GM18907 (cell line): ENCODE measurements around the gene FCGR3A.
"Not testable (repeated sequence)": the region's sequence is repeated elsewhere in the genome, so short reads cannot be mapped to it uniquely, and the experiment has no call there.

ENCODE experiments used
- ATAC-seq: cut with Tn5 transposase; IDR thresholded peaks from one replicate; pipeline ENCODE4 v1.9.1; 2021; ENCODE audit warnings: mild to moderate bottlenecking, moderate library complexity; ENCODE audit not compliant: unreplicated experiment

The FCGR3A gene

DNA sequence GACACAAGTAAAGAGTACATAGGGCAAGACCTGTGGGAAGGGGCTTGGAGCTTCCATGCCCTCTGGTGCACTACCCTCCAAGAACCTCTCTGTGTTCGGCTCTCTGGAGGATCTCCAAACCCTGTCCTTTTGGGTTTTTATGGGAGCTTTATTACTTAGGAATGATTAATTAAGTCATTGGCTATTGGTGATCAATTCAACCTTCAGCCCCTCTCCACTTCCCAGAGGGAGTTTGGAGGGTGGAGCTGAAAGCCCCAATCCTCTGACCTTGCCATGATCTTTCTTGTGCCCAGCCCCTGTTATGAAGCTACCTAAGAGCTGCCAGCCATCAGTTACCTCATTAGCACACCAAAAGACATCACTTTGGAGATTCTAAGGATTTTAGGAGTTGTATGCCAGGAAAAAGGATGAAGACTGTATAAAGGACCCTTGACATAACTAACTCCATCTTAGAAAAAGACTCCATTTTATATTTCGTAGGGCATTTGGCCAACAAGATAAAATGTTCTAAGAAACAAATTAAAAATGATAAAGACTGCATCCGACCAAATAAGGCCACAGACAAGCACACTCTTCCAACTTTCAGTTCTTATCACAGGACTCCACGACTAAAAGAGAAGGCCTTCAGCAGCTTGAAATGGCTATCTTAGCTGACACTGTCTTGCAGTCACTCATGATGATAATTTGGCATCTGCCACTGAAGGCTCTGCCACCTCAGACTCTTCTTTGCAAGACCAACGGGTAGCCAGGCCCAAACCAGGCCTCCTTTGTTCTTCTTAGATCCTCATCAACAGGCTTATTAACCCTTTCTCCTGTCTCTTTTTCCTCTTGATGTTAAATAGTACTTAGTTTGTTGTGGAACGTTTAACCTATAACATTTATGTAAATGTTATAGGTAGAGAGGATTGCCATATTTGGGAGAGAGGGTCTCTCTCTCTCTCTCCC is 8.2 kb upstream of the FCGR3A start:
- ATAC-seq, result not testable (repeated sequence)

DNA sequence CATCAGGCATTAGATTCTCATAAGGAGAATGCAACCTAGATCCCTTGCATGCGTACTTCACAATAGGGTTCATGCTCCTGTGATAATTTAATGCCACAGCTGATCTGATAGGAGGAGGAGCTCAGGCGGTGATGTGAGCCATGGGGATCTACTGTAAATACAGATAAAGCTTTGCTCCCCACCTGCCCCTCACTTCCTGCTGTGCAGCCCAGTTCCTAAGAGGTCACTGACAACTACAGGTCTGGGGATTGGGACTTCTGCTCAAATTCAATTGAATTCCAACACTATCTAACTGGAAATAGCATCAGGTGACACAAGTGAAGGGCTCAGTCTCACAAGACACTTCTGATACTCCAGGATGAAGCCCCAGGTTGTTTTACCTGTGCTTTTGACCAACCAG is 7.4 kb upstream of the FCGR3A start:
- not testable (repeated sequence) for ATAC-seq

DNA sequence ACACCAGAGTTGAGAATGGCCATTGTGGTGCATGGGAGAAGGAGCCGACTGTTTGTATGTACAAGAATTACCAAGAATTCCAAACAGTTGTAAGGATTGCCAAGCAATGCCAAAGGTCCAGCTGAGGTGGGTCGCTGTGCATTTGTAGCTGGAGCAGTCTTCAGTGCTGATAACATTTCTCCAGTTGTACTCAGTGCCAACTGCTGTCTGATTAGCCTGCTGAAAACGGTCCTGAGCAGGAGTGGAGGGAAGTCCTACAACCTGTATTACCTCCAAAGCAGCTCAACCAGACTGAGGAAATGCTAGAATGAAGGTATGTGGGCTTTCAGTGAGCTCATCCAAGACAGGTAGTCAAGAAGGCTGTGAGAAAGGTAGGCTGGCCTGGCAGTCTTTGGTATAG is 6.5 kb upstream of the FCGR3A start:
- ATAC-seq, result not testable (repeated sequence)

DNA sequence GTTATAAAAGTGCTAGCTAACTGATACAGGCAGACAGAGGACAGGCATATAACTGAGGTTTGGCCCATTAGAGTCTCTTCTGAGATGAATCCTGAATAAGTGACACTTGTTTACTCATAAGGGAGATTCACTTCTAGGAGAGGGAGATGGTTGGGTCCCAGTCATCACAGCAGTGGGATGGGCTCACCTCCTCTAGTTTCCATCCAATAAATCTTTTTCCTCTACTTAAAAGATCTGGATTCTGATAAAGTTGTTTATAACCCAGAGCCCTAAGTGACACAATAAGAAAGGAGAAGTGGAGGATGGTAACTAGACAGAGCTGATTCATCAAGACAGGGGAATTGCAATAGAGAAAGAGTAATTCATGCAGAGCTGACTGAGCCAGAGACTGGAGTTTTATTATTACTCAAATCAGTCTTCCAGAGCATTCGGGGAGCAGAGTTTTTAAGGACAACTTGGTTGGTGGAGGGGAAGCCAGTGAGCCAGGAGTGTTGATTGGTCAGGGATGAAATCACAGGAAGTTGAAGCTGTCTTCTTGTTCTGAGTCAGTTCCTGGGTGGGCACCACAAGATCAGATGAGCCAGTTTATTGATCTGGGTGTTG is 5.3 kb upstream of the FCGR3A start:
- not testable (repeated sequence) for ATAC-seq

DNA sequence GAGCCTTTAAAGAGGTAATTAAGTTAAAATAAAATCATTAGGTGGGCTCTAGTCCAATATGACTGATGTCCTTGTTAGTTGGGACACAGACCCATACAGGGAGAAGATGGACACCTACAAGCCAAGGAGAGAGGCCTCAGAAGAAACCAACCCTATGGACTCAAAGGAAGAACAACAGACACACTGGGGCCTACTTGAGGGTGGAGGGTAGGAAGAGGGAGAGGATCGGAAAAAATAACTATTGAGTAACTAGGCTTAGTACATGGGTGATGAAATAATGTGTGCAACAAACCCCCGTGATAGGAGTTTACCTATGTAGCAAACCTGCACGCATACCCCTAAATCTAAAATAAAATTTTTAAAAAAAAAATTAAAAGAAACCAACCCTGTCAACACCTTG is 4.7 kb upstream of the FCGR3A start:
- ATAC-seq, result not testable (repeated sequence)

DNA sequence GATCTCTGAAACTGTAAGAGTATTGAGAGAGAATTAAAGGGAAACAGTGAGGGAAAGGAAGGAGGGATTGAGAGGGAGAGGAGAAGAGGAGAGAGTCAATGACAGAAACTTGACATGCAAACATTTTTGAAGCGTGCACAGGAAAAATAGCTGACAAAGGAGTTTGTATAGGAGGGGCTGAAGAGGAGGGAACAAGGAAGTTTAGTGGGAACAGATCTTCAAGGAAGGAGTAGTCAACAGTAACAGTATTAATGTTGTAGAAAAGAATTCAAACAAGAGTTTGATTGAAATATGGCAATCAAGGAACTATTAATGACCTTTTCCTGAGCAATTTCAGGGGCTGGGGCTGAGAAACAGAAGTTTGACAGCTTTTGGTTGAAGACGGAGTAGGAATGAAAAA is 4.0 kb upstream of the FCGR3A start:
- ATAC-seq, result not testable (repeated sequence)

DNA sequence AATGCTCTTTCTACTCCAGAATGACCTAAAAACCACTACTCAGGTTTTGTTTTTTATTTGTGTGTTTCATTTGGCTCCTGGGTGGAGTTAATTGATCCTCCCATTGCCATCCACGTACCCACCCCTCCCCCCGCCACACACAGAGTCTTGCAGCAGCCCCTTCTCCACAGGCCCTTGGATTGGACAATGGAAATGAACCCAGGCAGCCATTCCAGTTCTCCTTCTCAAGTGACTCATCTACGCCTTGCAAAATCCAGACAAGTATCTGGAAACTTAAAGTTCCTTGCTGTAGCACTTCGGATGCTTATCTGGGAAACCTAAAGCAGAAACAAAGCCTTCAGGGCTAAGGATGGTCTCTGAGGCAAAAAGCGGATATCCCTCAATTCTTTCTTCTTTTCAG is 1.3 kb upstream of the FCGR3A start:
- ATAC-seq, result not testable (repeated sequence)

DNA sequence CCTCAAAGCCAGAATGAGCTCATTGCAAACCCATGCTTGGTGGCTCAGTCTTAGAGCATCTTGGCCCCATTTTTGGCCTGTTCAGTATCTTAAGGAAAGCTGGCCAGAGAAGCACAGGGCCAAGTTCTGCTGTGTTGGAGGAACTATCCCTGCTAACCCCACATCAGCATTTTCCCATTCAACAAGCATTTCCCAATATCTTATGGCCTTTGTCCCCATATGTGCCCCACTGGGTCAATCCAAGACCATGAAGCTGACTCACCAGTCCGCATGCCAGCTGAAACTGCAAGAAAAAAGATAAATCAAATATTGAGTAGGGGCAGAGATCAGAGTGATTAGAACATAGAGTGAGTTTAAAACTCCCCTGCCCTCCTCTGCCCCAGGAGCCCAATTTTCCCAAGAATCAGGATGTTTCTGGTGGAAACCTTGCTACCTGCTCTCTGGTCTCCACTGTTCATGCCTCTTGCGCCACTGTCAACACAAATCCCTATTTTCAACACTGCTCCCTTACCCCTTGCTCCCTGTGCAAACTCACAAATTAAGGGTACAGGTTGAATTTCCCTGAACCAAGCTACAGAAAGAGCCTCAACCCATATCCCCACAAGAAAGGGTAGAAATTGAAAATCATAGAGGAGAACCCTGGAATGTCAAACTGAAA is 740 bp downstream of the FCGR3A start:
- not testable (repeated sequence) for ATAC-seq

DNA sequence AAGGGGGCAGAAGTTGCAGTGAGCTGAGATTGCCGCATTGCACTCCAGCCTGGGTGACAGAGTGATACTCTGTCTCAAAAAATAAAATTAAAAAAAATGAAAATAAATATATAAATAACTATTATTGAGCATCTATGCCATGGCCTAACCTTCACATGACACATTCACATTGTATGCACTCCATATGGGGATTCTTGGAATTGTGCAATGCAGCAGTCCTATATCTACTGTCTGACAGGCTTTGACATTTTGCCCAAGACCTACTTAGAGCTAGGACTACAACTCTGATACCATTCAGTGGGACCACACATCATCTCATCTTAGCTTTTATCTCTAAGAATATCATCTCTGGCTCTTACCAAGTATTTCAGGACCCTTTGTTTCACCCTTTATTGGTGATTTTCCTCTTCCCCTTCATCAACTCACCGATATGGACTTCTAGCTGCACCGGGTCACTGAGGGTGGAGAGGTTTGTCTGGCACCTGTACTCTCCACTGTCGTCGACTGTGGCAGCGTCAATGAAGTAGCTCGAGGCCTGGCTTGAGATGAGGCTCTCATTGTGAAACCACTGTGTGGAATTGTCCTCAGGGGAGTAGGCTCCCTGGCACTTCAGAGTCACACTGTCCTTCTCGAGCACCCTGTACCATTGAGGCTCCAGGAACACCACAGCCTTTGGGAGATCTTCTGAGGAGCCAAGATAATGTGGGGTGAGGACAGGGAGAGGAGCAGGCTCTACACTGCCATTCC is 1.4 kb downstream of the FCGR3A start:
- ATAC-seq, result not testable (repeated sequence)

DNA sequence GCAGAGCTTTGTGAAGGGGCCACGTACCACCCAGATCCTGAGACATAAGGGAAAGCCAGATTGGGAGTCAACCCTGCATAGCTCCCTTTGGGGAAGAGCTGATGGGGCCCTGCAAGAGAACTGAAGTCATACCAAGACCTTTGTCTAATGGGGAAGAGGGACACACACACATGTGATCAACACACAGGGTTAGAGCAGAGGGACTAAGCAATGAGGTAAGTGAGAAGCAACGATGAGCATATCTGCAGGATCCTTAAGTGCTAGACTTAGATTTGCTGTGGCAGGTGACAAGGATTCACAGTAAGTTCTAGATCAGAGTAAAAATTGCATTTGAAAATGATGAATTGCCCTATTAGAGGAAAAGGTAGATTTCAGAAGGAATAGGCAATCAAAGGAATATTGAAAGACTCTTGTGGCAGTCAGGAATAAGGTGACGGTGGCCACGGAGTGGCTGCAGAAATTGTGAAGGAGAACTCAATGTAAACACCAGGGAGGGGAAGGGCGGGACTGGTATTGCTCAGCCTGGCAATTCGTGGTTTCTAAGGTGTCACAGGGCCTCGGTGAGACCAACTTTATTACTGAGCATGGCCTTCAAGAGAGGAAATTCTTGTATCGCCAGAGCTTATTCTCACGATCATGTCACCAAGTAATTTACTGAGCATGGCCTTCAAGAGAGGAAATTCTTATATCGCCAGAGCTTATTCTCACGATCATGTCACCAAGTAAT is 4.5 kb downstream of the FCGR3A start:
- not testable (repeated sequence) for ATAC-seq

DNA sequence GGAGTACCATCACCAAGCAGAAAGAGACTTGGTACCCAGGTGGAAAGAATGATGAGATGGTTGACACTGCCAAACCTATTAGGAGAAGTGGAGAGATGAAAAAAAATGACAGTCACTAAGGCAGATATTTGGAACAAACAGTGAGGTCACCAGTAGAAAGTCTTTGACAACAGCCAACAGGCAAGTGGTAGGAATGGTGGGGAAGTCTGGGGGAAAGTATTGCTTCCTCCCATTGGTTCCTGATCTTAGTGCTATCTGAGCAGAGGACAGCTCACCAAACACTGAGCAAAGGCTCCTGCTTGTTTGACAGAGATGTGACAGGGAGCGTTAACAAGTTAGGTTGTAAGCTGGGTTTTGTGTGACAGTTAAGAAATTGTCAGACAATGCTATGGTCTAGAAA is 6.5 kb downstream of the FCGR3A start:
- not testable (repeated sequence) for ATAC-seq

DNA sequence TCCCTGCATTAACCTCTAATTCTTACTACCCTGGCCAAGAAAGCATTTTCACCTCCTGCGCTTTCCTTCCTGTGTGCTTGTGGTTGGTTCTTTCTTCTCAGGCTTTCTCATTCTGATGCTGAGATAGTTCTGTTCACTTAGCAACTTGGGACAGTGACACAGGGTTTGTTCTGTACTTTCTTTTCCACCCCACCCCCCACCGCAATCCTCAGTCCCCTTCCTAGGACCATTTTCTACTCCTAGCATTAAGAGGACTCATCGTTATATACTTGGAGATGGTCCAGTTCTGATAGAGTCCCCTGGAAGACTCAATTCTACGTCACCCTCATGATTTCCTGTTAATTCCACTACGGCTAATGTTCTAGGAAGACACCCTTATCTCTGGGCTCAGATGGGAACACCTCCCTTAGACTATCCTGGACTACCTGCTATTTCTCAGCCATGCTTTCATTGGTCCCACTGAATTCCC is 7.5 kb downstream of the FCGR3A start:
- not testable (repeated sequence) for ATAC-seq

DNA sequence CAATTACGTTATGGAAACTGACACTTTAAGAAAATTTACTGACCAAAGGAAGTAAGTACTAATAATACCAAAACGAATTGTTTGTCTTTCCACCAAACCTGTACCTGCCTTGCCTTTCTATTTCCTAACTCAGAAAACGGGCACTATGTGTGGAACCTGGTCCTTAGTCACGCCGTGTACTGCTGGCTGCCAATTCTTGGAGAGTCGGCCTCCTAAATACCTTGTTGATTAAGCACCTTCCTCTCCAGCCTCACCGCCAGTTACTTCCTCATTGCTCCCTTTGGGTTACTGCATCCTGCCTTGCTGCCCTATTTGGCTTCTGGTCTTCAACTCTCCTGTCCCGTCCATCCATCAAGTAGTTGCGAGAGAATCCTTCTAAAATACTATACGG is 9.1 kb downstream of the FCGR3A start:
- peak; percentile 25 for ATAC-seq

DNA sequence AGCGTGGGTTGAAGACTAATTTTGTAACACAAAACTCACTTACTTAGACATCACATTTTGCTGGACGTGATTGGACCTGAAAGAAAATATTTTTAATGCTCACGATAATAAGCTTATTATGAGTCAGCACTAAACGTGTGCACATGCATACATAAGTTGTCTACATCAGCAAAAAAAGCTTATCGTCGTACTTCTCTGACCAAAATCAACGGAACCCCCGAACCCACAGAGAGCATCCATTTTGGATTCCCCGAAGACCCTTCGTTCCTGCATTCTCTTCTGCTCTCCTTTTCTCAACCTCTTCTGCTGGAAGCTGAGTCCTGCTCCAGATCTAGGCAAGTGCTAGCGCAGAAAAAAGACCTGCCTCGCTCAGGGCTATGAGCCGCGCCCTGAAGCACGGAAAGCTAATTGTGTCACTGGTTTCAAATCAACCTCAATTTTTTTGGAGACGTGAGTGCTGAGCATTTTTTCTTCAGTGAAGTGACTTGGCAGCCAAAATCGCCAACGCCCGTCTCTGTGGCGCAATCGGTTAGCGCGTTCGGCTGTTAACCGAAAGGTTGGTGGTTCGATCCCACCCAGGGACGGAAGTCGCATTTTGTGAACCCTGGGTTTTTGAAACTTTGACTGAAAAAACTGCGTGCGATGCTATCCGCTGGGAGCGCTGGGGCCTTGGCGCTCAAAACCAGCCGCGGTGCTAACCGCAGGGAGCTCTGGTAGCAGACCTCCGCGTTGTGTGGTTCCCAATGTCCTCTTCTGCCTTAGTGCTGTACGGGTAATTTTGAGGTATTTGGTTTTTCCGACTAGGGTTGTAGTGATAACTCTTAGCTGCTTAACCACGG is 9.7 kb downstream of the FCGR3A start:
- peak; percentile 70 for ATAC-seq

DNA sequence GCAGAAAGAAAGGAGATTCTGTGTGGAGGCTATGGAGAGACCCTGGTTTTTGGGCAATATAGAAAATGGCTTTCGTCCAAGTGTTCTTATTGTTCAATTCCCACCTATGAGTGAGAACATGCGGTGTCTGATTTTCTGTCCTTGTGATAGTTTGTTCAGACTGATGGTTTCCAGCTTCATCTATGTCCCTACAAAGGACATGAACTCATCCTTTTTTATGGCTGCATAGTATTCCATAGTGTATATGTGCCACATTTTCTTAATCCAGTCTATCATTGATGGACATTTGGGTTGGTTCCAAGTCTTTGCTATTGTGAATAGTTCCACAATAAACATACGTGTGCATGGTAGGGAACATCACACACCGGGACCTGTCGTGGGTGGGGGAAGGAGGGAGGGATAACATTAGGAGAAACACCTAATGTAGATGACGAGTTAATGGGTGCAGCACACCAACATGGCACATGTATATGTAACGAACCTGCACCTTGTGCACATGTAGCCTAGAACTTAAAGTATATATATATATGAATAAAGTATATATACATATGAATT is 10.6 kb downstream of the FCGR3A start:
- not testable (repeated sequence) for ATAC-seq

DNA sequence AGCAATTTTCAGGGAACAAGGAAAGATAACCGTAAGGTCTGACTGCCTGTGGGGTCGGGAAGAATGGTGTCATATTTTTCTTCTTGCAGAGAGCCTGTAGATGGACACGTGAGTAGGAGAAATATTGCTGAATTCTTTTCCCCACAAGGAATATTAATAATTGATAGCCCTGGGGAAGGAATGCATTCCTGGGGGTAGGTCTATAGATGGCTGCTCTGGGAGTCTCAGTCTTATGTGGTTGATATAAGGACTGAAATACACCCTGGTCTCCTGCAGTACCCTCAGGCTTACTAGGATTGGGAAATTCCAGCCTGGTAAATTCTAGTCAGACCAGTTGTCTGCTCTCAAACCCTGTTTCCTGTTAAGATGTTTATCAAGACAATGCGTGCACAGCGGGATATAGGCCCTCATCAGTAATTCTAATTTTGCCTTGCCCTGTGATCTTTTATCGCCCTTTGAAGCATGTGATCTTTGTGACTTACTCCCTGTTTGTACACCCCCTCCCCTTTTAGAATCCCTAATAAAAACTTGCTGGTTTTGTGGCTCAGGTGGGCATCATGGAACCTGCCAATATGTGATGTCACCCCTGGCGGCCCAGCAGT is 12.4 kb downstream of the FCGR3A start:
- not testable (repeated sequence) for ATAC-seq

DNA sequence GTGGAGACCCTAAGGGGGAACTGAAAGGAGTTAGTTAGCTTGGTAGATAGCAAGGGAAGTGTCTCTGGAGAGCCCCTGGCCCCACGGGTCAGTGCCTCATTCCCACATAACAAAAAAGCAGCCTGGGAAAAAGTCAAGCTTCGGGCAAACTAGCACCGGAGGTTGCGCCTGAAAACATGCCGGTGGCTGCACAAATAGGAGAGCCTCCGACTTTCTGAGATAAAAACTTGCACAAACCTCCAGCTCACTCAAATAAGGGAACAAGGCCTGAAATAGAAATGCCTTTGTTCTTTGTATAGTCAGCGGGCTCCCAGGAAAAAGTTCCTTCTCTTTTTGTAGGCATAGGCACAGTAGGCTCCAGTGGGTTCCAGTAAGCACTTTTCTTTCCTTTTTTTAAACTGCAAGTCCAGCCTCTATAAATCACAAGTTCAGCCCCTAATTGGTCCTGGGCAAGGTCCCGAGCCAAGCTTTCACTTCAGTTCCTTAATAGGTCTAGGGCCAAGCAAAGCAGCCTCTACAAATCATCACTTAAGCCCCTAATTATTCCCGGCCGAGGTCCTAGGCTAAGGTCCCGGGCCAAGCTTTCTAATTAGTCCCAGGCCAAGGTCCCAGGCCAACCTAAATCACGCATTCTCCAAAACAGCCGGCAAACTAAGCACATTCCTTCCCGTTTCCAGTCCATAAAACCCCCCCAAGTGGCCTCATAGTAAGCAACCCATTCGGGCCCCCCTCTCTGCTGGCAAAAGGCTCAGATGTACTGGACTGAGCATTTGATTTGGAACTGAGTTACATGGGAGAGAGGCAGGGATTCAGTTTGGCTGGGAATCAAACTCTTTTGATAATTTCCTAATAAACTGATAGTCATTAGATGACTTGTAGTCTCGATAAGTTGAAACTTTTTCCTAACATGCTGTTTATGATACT is 16.7 kb downstream of the FCGR3A start:
- not testable (repeated sequence) for ATAC-seq
